Measurements from ENCODE around the gene CYP19A1.
"Not testable (repeated sequence)": the region's sequence is repeated elsewhere in the genome, so short reads cannot be mapped to it uniquely, and the experiment has no call there.

Gene CYP19A1

DNA sequence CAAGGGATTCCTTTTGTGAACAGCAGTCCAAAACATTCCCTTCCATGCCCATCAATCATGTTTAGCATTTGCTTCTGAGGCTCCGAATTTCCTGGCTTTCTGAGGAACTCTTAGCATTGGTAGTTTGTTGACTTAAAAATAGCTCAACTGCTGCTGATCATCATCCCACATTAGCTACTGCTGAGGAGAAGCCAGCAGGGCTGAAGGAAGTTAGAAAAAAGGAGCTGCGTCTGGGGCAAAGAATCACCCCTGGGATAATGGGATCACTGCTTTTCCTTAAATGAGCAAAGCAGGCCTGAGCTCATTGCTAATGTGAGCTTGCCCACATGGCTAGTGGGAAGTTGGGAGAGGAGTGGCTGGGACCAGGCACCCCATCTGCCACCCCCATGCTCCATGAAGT, 39.8 kb downstream of the CYP19A1 start:
- Mint-ChIP-seq H3K4me1 (no peaks in the 10 kb centered on the region), H3K27ac (ENCODE audit: low read depth) (no peak overlapping the region), H3K4me3 (no peak overlapping the region), H3K9me3 (no peaks in the 10 kb centered on the region), H3K27me3 (peaks cover 18% of the 10 kb centered on the region), H3K36me3 (ENCODE audit: insufficient read depth) (no peaks in the 10 kb centered on the region)
- ATAC-seq (replicated peaks; ENCODE audit: extremely low read depth, poor library complexity, severe bottlenecking) (no peak), DNase-seq (ENCODE audit: low spot score in 2 of 2) (no peak)

DNA sequence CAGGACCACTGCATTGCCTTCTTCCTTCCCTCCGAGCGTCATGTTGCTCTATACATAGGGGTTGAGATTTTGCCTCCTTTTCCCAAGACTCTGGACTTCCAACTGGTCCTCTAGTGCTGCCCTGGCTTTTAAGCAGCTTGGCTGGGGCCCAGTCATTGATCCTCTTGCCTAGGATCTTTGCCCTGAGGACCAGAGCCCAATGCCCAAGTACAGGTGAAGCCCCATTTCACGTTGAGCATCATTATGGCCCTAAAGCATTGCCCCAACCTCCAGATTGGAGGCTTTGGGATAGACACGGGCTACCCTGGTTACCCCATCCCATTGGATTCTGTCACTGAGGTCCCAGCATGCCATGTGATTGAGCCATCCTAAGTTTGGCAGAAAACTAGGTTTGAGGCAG, 47.7 kb downstream of the CYP19A1 start:
- Mint-ChIP-seq H3K4me1 (no peaks in the 10 kb centered on the region), H3K4me3 (no peak overlapping the region), H3K36me3 (ENCODE audit: insufficient read depth) (no peaks in the 10 kb centered on the region), H3K27me3 (peaks cover 31% of the 10 kb centered on the region), H3K27ac (ENCODE audit: low read depth) (no peak overlapping the region), H3K9me3 (no peaks in the 10 kb centered on the region)
- ATAC-seq (replicated peaks; ENCODE audit: extremely low read depth, poor library complexity, severe bottlenecking) (no peak), DNase-seq (ENCODE audit: low spot score in 2 of 2) (no peak)

GRCh38 chr15:51289290-51289689, 49.1 kb downstream of the CYP19A1 start:
- Mint-ChIP-seq H3K27ac (ENCODE audit: low read depth) (no peak overlapping the region), H3K4me1 (no peaks in the 10 kb centered on the region), H3K9me3 (no peaks in the 10 kb centered on the region), H3K36me3 (ENCODE audit: insufficient read depth) (no peaks in the 10 kb centered on the region), H3K27me3 (peaks cover 27% of the 10 kb centered on the region), H3K4me3 (no peak overlapping the region)
- no peak for ATAC-seq (replicated peaks; ENCODE audit: extremely low read depth, poor library complexity, severe bottlenecking)
- no peak for DNase-seq (ENCODE audit: low spot score in 2 of 2)

- Mint-ChIP-seq H3K27me3 (peaks cover 27% of the 10 kb centered on the region), H3K9me3 (no peaks in the 10 kb centered on the region), H3K4me1 (no peaks in the 10 kb centered on the region), H3K4me3 (no peak overlapping the region), H3K27ac (ENCODE audit: low read depth) (no peak overlapping the region), H3K36me3 (ENCODE audit: insufficient read depth) (no peaks in the 10 kb centered on the region)
- ATAC-seq (replicated peaks; ENCODE audit: extremely low read depth, poor library complexity, severe bottlenecking) (no peak), DNase-seq (ENCODE audit: low spot score in 2 of 2) (no peak)
Observed at GRCh38 chr15:51288143-51289065, 50.0 kb downstream of the CYP19A1 start.

DNA sequence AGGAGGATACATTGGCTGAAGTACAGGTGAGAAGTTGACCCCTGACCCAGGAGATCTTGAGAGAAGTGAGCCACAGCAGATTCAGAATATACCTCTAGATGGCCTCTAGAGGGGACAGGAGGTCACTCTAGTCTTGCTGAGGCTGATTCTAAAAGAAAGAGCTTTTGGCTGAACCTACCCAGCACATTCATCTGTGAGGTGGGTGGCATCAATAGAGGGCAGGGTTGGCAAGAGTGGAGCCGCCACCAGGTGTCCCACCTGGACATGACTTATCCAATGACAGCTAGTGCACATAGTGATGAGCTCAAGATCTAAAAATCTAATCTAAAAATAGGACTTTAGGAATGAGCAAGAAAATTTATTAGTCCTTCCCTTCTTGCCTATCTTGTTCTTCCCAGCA, 51.6 kb downstream of the CYP19A1 start:
- no peaks in the 10 kb centered on the region for H3K9me3 Mint-ChIP-seq
- H3K27me3 Mint-ChIP-seq = peaks cover 27% of the 10 kb centered on the region
- H3K36me3 Mint-ChIP-seq (ENCODE audit: insufficient read depth) = no peaks in the 10 kb centered on the region
- H3K4me1 Mint-ChIP-seq = peaks cover 9% of the 10 kb centered on the region
- no peak for DNase-seq (ENCODE audit: low spot score in 2 of 2)
- H3K4me3 Mint-ChIP-seq = no peak overlapping the region
- H3K27ac Mint-ChIP-seq (ENCODE audit: low read depth) = no peak overlapping the region
- ATAC-seq (replicated peaks; ENCODE audit: extremely low read depth, poor library complexity, severe bottlenecking) = no peak

DNA sequence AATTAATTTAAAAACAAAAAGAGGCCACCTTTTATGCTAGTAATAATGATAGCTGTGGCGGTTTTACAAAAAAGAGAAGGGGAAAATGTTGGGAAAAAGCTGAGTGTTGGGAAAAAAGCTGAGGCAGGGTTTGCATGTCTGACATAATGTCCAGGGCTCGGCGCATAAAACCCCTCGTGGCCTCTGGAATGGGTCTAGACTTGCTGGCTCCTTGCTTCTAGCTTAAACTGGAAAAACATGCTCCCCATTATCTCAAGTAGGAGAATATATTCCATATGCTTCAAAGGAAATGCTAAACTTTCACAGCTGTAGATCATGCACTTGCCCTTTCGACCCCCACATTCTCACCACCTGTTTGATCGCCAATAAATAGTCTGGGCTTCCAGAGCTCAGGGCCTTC, 53.0 kb downstream of the CYP19A1 start:
- ATAC-seq (replicated peaks; ENCODE audit: extremely low read depth, poor library complexity, severe bottlenecking) (no peak), DNase-seq (ENCODE audit: low spot score in 2 of 2) (no peak)
- Mint-ChIP-seq H3K27ac (ENCODE audit: low read depth) (no peak overlapping the region), H3K27me3 (peaks cover 31% of the 10 kb centered on the region), H3K9me3 (no peaks in the 10 kb centered on the region), H3K36me3 (ENCODE audit: insufficient read depth) (no peaks in the 10 kb centered on the region), H3K4me3 (no peak overlapping the region), H3K4me1 (peaks cover 9% of the 10 kb centered on the region)

GRCh38 chr15:51284871-51285270, 53.5 kb downstream of the CYP19A1 start:
- ATAC-seq (replicated peaks; ENCODE audit: extremely low read depth, poor library complexity, severe bottlenecking) = no peak
- Mint-ChIP-seq H3K27me3 (peaks cover 36% of the 10 kb centered on the region), H3K27ac (ENCODE audit: low read depth) (no peak overlapping the region), H3K9me3 (no peaks in the 10 kb centered on the region), H3K4me3 (no peak overlapping the region), H3K36me3 (ENCODE audit: insufficient read depth) (no peaks in the 10 kb centered on the region), H3K4me1 (peaks cover 9% of the 10 kb centered on the region)
- DNase-seq (ENCODE audit: low spot score in 2 of 2) = no peak

DNA sequence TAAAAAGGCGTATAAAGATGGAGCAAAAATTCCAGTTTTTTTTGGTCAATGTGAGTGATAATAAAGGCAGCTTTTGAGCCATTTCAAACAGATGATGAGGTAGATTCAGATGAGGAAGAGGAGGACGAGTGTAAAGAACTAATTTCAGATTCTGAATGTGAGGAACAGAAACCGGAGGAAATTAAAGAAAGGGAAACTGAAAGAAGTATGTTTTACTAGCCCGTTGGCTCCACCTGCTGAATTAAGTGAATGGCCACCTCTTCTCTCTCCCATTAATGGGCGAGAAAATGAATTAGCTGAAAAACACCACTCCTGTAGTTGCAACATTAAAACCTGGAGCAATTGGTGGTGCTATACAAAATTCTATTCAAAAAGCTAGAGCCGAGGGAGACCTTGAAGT, 55.4 kb downstream of the CYP19A1 start:
- no peaks in the 10 kb centered on the region for H3K36me3 Mint-ChIP-seq (ENCODE audit: insufficient read depth)
- peaks cover 9% of the 10 kb centered on the region for H3K4me1 Mint-ChIP-seq

GRCh38 chr15:51282241-51282640, 56.2 kb downstream of the CYP19A1 start:
- not testable (repeated sequence) for H3K36me3 Mint-ChIP-seq (ENCODE audit: insufficient read depth); H3K27ac Mint-ChIP-seq (ENCODE audit: low read depth); H3K4me1 Mint-ChIP-seq; ATAC-seq (replicated peaks; ENCODE audit: extremely low read depth, poor library complexity, severe bottlenecking); H3K9me3 Mint-ChIP-seq; DNase-seq (ENCODE audit: low spot score in 2 of 2)
- Mint-ChIP-seq H3K27me3 (peaks cover 38% of the 10 kb centered on the region), H3K4me3 (peak overlapping the region; percentile 19)

More for the DNA sequence above, 55.4 kb downstream of the CYP19A1 start:
- no peaks in the 10 kb centered on the region for H3K9me3 Mint-ChIP-seq
- H3K27ac Mint-ChIP-seq (ENCODE audit: low read depth) = no peak overlapping the region
- DNase-seq (ENCODE audit: low spot score in 2 of 2) (no peak), ATAC-seq (replicated peaks; ENCODE audit: extremely low read depth, poor library complexity, severe bottlenecking) (no peak)
- peak overlapping the region; percentile 19 for H3K4me3 Mint-ChIP-seq
- H3K27me3 Mint-ChIP-seq = peaks cover 44% of the 10 kb centered on the region

GRCh38 chr15:51281368-51281967, 56.9 kb downstream of the CYP19A1 start:
- H3K4me1 Mint-ChIP-seq = peaks cover 9% of the 10 kb centered on the region
- H3K27me3 Mint-ChIP-seq = peaks cover 42% of the 10 kb centered on the region
- DNase-seq (ENCODE audit: low spot score in 2 of 2) = no peak
- no peak overlapping the region for H3K27ac Mint-ChIP-seq (ENCODE audit: low read depth)
- no peak for ATAC-seq (replicated peaks; ENCODE audit: extremely low read depth, poor library complexity, severe bottlenecking)
- H3K4me3 Mint-ChIP-seq = no peak overlapping the region
- H3K9me3 Mint-ChIP-seq = no peaks in the 10 kb centered on the region
- no peaks in the 10 kb centered on the region for H3K36me3 Mint-ChIP-seq (ENCODE audit: insufficient read depth)

DNA sequence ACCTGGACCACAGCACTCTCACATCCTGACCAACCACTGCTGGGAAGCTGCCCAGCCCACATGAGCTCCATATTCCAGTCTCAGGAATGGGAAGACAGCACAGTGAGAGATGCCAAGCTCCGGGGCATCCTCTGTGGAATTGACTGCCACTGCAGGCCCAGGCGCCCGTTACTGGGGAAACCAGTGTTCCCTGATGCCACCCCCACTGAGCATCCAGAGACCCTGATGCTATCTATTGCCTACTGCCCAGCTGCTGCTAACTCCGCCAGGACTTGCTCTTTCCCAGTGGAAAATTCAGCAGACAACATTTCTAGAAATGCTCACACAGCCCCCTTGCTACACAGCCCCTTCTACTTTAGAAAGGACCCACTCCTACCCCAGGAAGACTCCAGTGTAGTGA, 57.6 kb downstream of the CYP19A1 start:
- no peaks in the 10 kb centered on the region for H3K9me3 Mint-ChIP-seq
- H3K4me3 Mint-ChIP-seq = no peak overlapping the region
- H3K4me1 Mint-ChIP-seq = peaks cover 9% of the 10 kb centered on the region
- DNase-seq (ENCODE audit: low spot score in 2 of 2) = no peak
- no peak for ATAC-seq (replicated peaks; ENCODE audit: extremely low read depth, poor library complexity, severe bottlenecking)
- H3K36me3 Mint-ChIP-seq (ENCODE audit: insufficient read depth) = no peaks in the 10 kb centered on the region
- no peak overlapping the region for H3K27ac Mint-ChIP-seq (ENCODE audit: low read depth)
- H3K27me3 Mint-ChIP-seq = peaks cover 38% of the 10 kb centered on the region

- Mint-ChIP-seq H3K27me3 (peaks cover 35% of the 10 kb centered on the region), H3K36me3 (ENCODE audit: insufficient read depth) (no peaks in the 10 kb centered on the region), H3K4me1 (peaks cover 9% of the 10 kb centered on the region), H3K27ac (ENCODE audit: low read depth) (no peak overlapping the region), H3K9me3 (no peaks in the 10 kb centered on the region), H3K4me3 (no peak overlapping the region)
- ATAC-seq (replicated peaks; ENCODE audit: extremely low read depth, poor library complexity, severe bottlenecking) (no peak), DNase-seq (ENCODE audit: low spot score in 2 of 2) (no peak)
Observed at GRCh38 chr15:51279391-51279790, 59.0 kb downstream of the CYP19A1 start.

- DNase-seq (ENCODE audit: low spot score in 2 of 2) = no peak
- H3K9me3 Mint-ChIP-seq = no peaks in the 10 kb centered on the region
- H3K4me1 Mint-ChIP-seq = no peaks in the 10 kb centered on the region
- no peak for ATAC-seq (replicated peaks; ENCODE audit: extremely low read depth, poor library complexity, severe bottlenecking)
- peaks cover 35% of the 10 kb centered on the region for H3K27me3 Mint-ChIP-seq
- no peaks in the 10 kb centered on the region for H3K36me3 Mint-ChIP-seq (ENCODE audit: insufficient read depth)
- H3K27ac Mint-ChIP-seq (ENCODE audit: low read depth) = no peak overlapping the region
- no peak overlapping the region for H3K4me3 Mint-ChIP-seq
Observed at GRCh38 chr15:51277101-51277500, 61.3 kb downstream of the CYP19A1 start.

Measured in central memory CD8-positive, alpha-beta T cell (primary cell).